ENCODE measurements around the gene TMX1.

Gene TMX1

DNA sequence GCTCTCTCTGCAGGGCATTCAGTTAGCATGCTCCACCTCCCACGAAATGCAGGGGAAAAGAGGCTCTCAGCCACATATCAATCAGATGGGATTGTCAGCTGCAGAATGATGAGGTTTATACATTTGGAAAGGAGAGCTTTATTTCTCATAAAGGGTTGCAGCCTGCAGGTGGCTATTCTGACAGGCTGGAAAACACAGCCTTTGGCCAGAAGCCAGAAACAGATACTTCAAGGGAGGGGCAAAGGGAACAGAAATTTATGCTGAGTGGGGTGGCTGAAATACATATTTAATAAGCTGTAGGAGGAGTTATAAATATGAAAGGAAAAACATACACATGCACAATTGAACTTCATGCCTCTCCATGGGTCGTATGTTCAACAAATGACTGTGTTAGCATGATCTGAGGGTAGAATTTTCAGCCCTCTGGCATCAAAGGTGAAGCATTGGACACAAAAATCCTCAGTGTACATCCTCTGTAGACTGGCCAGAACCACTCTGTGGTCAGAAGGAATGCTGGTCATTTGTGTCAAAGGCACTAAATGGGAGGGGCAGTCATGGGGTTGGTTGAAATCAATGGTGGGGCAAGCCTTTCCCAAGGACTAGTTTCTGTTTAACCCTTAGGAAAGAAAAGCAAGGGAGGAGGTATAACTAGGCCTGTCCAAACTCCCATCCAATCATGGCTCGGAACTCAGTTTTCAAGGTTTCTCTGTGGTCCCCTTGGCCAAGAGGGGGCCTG lies 62.4 kb downstream of the TMX1 start:
- peak; percentile 28 for DNase-seq
- Histone ChIP-seq H3K9me3 (no peaks in the 10 kb centered on the region), H3K36me3 (no peaks in the 10 kb centered on the region), H3K4me1 (peaks cover 12% of the 10 kb centered on the region; the same call in 1 of the 2 replicates), H3K4me3 (ENCODE audit: low read depth, low read length) (no peak overlapping the region), H3K27me3 (no peaks in the 10 kb centered on the region)
- TF ChIP-seq, protein P1, sequence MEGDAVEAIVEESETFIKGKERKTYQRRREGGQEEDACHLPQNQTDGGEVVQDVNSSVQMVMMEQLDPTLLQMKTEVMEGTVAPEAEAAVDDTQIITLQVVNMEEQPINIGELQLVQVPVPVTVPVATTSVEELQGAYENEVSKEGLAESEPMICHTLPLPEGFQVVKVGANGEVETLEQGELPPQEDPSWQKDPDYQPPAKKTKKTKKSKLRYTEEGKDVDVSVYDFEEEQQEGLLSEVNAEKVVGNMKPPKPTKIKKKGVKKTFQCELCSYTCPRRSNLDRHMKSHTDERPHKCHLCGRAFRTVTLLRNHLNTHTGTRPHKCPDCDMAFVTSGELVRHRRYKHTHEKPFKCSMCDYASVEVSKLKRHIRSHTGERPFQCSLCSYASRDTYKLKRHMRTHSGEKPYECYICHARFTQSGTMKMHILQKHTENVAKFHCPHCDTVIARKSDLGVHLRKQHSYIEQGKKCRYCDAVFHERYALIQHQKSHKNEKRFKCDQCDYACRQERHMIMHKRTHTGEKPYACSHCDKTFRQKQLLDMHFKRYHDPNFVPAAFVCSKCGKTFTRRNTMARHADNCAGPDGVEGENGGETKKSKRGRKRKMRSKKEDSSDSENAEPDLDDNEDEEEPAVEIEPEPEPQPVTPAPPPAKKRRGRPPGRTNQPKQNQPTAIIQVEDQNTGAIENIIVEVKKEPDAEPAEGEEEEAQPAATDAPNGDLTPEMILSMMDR (IDR thresholded peaks at IDR 0.05; ENCODE audit: low read depth, low read length) = peak; percentile 12; the same call in 1 of the 2 replicates

DNA sequence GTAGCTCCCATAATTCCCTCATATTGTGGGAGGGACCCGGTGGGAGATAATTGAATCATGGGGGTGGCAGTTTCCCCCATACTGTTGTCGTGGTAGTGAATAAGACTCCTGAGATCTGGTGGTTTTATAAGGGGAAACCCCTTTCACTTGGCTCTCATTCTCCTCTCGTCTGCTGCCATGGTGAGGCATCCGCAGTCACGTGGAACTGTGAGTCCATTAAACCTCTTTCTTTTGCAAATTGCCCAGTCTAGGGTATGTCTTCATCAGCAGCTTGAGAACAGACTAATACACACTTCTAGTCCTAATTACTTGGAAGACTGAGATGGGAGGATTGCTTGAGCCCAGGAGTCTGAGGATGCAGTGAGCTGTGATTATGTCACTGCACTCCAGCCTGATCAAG lies 64.4 kb downstream of the TMX1 start:
- TF ChIP-seq, protein P1 (IDR thresholded peaks at IDR 0.05; ENCODE audit: low read depth, low read length) = no peak
- Histone ChIP-seq H3K36me3 (no peaks in the 10 kb centered on the region), H3K27me3 (no peaks in the 10 kb centered on the region), H3K9me3 (no peaks in the 10 kb centered on the region), H3K4me1 (peaks cover 12% of the 10 kb centered on the region), H3K4me3 (ENCODE audit: low read depth, low read length) (no peak overlapping the region)
- DNase-seq = no peak

DNA sequence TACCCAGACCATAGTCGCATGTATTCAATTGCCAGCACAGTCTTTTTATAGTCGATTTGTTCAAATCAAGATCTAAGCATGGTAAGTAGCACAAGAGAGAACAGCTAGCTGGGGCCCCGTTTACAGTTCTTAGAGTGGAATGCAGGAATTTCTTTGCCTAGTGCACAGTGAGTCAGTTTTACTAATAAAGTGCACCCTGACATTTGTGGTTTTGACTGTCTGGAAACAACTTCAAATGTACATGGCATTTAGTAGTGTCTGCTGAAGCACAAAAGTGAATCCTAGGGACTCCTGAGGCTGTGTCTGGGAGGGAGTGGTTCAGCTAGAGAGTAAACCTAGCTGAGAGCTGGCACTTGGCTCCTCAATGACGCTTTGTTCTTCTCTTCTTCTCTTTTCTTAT lies 64.9 kb downstream of the TMX1 start:
- Histone ChIP-seq H3K36me3 (no peaks in the 10 kb centered on the region), H3K4me1 (peaks cover 12% of the 10 kb centered on the region), H3K9me3 (no peaks in the 10 kb centered on the region), H3K27me3 (no peaks in the 10 kb centered on the region), H3K4me3 (ENCODE audit: low read depth, low read length) (no peak overlapping the region)
- no peak for DNase-seq
- TF ChIP-seq, protein P1 (IDR thresholded peaks at IDR 0.05; ENCODE audit: low read depth, low read length) = no peak

- DNase-seq = no peak
- H3K36me3 ChIP-seq = no peaks in the 10 kb centered on the region
- peaks cover 12% of the 10 kb centered on the region for H3K4me1 ChIP-seq
- H3K4me3 ChIP-seq (ENCODE audit: low read depth, low read length) = no peak overlapping the region
- H3K9me3 ChIP-seq = no peaks in the 10 kb centered on the region
- TF ChIP-seq, protein P1 (IDR thresholded peaks at IDR 0.05; ENCODE audit: low read depth, low read length) = no peak
- no peaks in the 10 kb centered on the region for H3K27me3 ChIP-seq
Measured at GRCh38 chr14:51305751-51306150, 65.7 kb downstream of the TMX1 start.

Data from BE2C (cell line).